Breast epithelium (tissue), 3 donors: ENCODE results near the gene MALAT1.
A peak's percentile ranks its signal among the peaks of the same experiment; 100 is the strongest.

Experiments
- POLR2A ChIP-seq: fragments of 450-650 bp; IDR thresholded peaks from one replicate; pipeline ENCODE4 v1.6.1; 2016; ENCODE audit warnings: antibody characterized with exemption, mild to moderate bottlenecking, moderate library complexity
- POLR2AphosphoS5 ChIP-seq, 3 donors: sonication (generic); formaldehyde crosslinking; IDR thresholded peaks; one replicate each; pipeline ENCODE4 v1.6.1; 2017; ENCODE audit warnings: antibody characterized with exemption in 3 of 3
- TF ChIP-seq, protein P1 (sequence below), 3 donors: fragments of 450-650 bp; IDR thresholded peaks; one replicate each; pipeline ENCODE4 v1.5.1; 2016 to 2017; ENCODE audit warnings: antibody characterized with exemption in 3 of 3, mild to moderate bottlenecking in 3 of 3, moderate library complexity in 3 of 3

DNA sequence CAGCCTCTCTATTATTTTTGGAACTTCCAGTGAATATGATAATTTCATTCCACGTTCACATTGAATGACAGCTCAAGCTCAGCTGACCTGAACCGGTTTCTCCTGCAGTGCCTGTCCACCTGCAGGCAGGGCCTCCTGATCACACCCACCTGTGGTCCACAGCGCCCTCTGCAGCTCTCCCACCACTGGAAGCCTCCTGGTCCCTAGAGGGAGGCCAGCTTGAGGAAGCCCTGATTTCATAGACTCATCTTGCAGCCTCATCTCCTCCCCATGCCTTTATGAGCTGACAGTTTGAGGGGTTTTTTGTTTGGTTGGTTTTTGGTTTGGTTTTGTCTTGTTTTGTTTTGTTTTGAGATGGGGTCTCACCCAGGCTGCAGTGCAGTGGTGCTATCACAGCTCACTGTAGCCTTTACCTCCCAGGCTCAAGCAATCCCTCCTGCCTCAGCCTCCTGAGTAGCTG, 29.9 kb upstream of the MALAT1 start:
- TF ChIP-seq, protein P1, sequence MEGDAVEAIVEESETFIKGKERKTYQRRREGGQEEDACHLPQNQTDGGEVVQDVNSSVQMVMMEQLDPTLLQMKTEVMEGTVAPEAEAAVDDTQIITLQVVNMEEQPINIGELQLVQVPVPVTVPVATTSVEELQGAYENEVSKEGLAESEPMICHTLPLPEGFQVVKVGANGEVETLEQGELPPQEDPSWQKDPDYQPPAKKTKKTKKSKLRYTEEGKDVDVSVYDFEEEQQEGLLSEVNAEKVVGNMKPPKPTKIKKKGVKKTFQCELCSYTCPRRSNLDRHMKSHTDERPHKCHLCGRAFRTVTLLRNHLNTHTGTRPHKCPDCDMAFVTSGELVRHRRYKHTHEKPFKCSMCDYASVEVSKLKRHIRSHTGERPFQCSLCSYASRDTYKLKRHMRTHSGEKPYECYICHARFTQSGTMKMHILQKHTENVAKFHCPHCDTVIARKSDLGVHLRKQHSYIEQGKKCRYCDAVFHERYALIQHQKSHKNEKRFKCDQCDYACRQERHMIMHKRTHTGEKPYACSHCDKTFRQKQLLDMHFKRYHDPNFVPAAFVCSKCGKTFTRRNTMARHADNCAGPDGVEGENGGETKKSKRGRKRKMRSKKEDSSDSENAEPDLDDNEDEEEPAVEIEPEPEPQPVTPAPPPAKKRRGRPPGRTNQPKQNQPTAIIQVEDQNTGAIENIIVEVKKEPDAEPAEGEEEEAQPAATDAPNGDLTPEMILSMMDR (IDR thresholded peaks at IDR 0.05) = peak; percentile 65 to 93 (median 71)
- TF ChIP-seq POLR2AphosphoS5 (IDR thresholded peaks at IDR 0.05) = peak; percentile 38 to 69 (median 41)
- no peak for TF ChIP-seq POLR2A
